Astrocyte (in vitro differentiated cells and primary cell): ENCODE data around the gene INHBC. TPM values are rescaled to one million over a fixed set of nuclear protein-coding genes. Genes with fewer than 3 reads are reported as not detected.

ENCODE experiments used
- DNase-seq: peaks from one replicate; pipeline ENCODE4 v3.0.0-alpha.2; 2010; ENCODE audit warnings: low read depth
- FAIRE-seq: peaks from 2 replicates; lab custom pipeline; 2011; peaks lifted over from hg19 to GRCh38; lab: Jason Lieb, UNC
- H2AFZ ChIP-seq: 2 replicates; pipeline ENCODE4 v1.6.0; 2012; ENCODE audit warnings: low read depth, low read length, inconsistent platforms
- H3K27ac ChIP-seq: 2 replicates; pipeline ENCODE4 v1.5.1; 2011; ENCODE audit warnings: low read depth, low read length, inconsistent platforms
- H3K27me3 ChIP-seq: 2 replicates; pipeline ENCODE4 v1.6.0; 2011; ENCODE audit warnings: low read length, inconsistent platforms; ENCODE audit not compliant: insufficient read depth
- H3K36me3 ChIP-seq: 2 replicates; pipeline ENCODE4 v1.5.1; 2011; ENCODE audit warnings: low read length, inconsistent platforms; ENCODE audit not compliant: insufficient read depth
- H3K4me1 ChIP-seq: 2 replicates; pipeline ENCODE4 v1.5.1; 2011; ENCODE audit warnings: low read length, inconsistent platforms; ENCODE audit not compliant: insufficient read depth
- H3K4me2 ChIP-seq: 2 replicates; pipeline ENCODE4 v1.6.0; 2012; ENCODE audit warnings: low read length, inconsistent platforms
- H3K4me3 ChIP-seq: 2 replicates; pipeline ENCODE4 v1.5.1; 2011; ENCODE audit warnings: low read depth, mild to moderate bottlenecking, low read length, inconsistent platforms; ENCODE audit not compliant: insufficient read depth
- H3K79me2 ChIP-seq: 2 replicates; pipeline ENCODE4 v1.6.0; 2012; ENCODE audit warnings: mild to moderate bottlenecking, low read length, inconsistent platforms; ENCODE audit not compliant: insufficient read depth
- H3K9ac ChIP-seq: 2 replicates; pipeline ENCODE4 v1.6.0; 2012; ENCODE audit warnings: mild to moderate bottlenecking, low read length, inconsistent platforms
- H3K9me3 ChIP-seq: 2 replicates; pipeline ENCODE4 v1.5.1; 2012; ENCODE audit warnings: low read depth, mild to moderate bottlenecking, low read length, inconsistent platforms; ENCODE audit not compliant: insufficient read depth
- H4K20me1 ChIP-seq: 2 replicates; pipeline ENCODE4 v1.6.0; 2012; ENCODE audit warnings: low read length, inconsistent platforms; ENCODE audit not compliant: insufficient read depth
- H3K27ac Mint-ChIP-seq: one replicate; pipeline ENCODE4 v1.8.0; 2021; ENCODE audit warnings: mild to moderate bottlenecking, mixed read lengths; ENCODE audit not compliant: unreplicated experiment
- H3K27me3 Mint-ChIP-seq: one replicate; pipeline ENCODE4 v1.8.0; 2021; ENCODE audit warnings: low read depth, mixed read lengths; ENCODE audit not compliant: unreplicated experiment
- H3K36me3 Mint-ChIP-seq: one replicate; pipeline ENCODE4 v1.8.0; 2021; ENCODE audit warnings: low read depth, mixed read lengths; ENCODE audit not compliant: unreplicated experiment
- H3K4me1 Mint-ChIP-seq: one replicate; pipeline ENCODE4 v1.8.0; 2021; ENCODE audit warnings: low read depth, mixed read lengths; ENCODE audit not compliant: unreplicated experiment
- H3K4me3 Mint-ChIP-seq: one replicate; pipeline ENCODE4 v1.8.0; 2021; ENCODE audit warnings: mild to moderate bottlenecking, moderate library complexity, mixed read lengths; ENCODE audit not compliant: unreplicated experiment
- H3K9me3 Mint-ChIP-seq: one replicate; pipeline ENCODE4 v1.8.0; 2021; ENCODE audit warnings: mild to moderate bottlenecking, mixed read lengths; ENCODE audit not compliant: unreplicated experiment
- CTCF ChIP-seq: IDR thresholded peaks from 2 replicates; pipeline ENCODE4 v1.5.1; 2011; ENCODE audit warnings: low read depth, mild to moderate bottlenecking, inconsistent platforms, low read length, moderate library complexity; ENCODE audit not compliant: insufficient read depth
- EZH2 ChIP-seq: IDR thresholded peaks from 2 replicates; pipeline ENCODE4 v1.6.1; 2012; ENCODE audit warnings: mild to moderate bottlenecking, low read length, inconsistent platforms; ENCODE audit not compliant: insufficient read depth
- total RNA-seq: library from RNA; stranded (reverse); gene quantifications from 2 replicates; pipeline ENCODE4 v1.2.1, GENCODE V29; 2021

INHBC gene
- total RNA-seq, 1 donor from 2014 or later = not detected

GRCh38 chr12:57454566-57455373 is 20.2 kb downstream of the INHBC start, which contains the start of gene INHBE:
Gene INHBE (plus strand): TSS chr12:57455307. CDS start chr12:57455537, 230 bp downstream.
- Histone ChIP-seq H3K79me2 (no peaks in the 10 kb centered on the region), H3K4me1 (peaks cover 24% of the 10 kb centered on the region), H3K27me3 (peaks cover 5% of the 10 kb centered on the region), H3K9ac (peak within 1 kb of the TSS; percentile 42), H3K4me3 (no peak within 1 kb of the TSS), H3K9me3 (no peaks in the 10 kb centered on the region), H3K27ac (no peak within 1 kb of the TSS), H2AFZ (peak within 1 kb of the TSS; percentile 55), H3K4me2 (peak within 1 kb of the TSS; percentile 28), H3K36me3 (no peaks in the 10 kb centered on the region), H4K20me1 (no peaks in the 10 kb centered on the region)
- Mint-ChIP-seq H3K9me3 (peaks cover 9% of the 10 kb centered on the region), H3K27me3 (peaks cover 4% of the 10 kb centered on the region), H3K27ac (peak within 1 kb of the TSS; percentile 98), H3K4me1 (peaks cover 44% of the 10 kb centered on the region), H3K4me3 (peak within 1 kb of the TSS; percentile 86), H3K36me3 (no peaks in the 10 kb centered on the region)
- TF ChIP-seq EZH2 = no peak
- no peak for TF ChIP-seq CTCF
- DNase-seq (peak; percentile 59), FAIRE-seq (no peak)

GRCh38 chr12:57455374-57456144 is 21.0 kb downstream of the INHBC start:
- peak overlapping the region; percentile 55 for H2AFZ ChIP-seq
- no peak for TF ChIP-seq CTCF
- no peak for TF ChIP-seq EZH2
- H4K20me1 ChIP-seq = no peaks in the 10 kb centered on the region
- Mint-ChIP-seq H3K9me3 (peaks cover 2% of the 10 kb centered on the region), H3K4me3 (peak overlapping the region; percentile 86), H3K4me1 (peaks cover 48% of the 10 kb centered on the region), H3K27me3 (no peaks in the 10 kb centered on the region), H3K27ac (peak overlapping the region; percentile 98), H3K36me3 (no peaks in the 10 kb centered on the region)
- H3K27ac ChIP-seq = no peak overlapping the region
- H3K9me3 ChIP-seq = no peaks in the 10 kb centered on the region
- H3K36me3 ChIP-seq = no peaks in the 10 kb centered on the region
- H3K79me2 ChIP-seq = no peaks in the 10 kb centered on the region
- no peak for DNase-seq
- H3K4me3 ChIP-seq = no peak overlapping the region
- H3K27me3 ChIP-seq = peaks cover 5% of the 10 kb centered on the region
- FAIRE-seq = no peak
- H3K4me1 ChIP-seq = peaks cover 27% of the 10 kb centered on the region
- H3K4me2 ChIP-seq = peak overlapping the region; percentile 28
- no peak overlapping the region for H3K9ac ChIP-seq
